Hematopoietic multipotent progenitor cell treated with erythropoietin and hydrocortisone succinate and interleukin-3 and kit ligand, for 17 days (in vitro differentiated cells): ENCODE results near the gene TEX38.
"Not testable (repeated sequence)": the region's sequence is repeated elsewhere in the genome, so short reads cannot be mapped to it uniquely, and the experiment has no call there.

Experiments
- DNase-seq: peaks from one replicate; pipeline ENCODE4 v3.0.0-alpha.2; 2015; ENCODE audit warnings: low spot score

TEX38 gene

GRCh38 chr1:46671554-46671953 lies at the start of gene TEX38:
Gene TEX38, plus strand, starts transcription at chr1:46671854. Its CDS starts 81 bp downstream, at chr1:46671935.
- DNase-seq, result no peak

GRCh38 chr1:46621930-46622329 lies 49.7 kb upstream of the TEX38 start:
- no peak for DNase-seq

GRCh38 chr1:46622344-46622743 lies 49.3 kb upstream of the TEX38 start:
- DNase-seq, result peak; percentile 71

GRCh38 chr1:46623743-46624644 lies 47.7 kb upstream of the TEX38 start:
- no peak for DNase-seq

- DNase-seq, result no peak
Observed at GRCh38 chr1:46630719-46631118, 40.9 kb upstream of the TEX38 start.

GRCh38 chr1:46635205-46635604 lies 36.4 kb upstream of the TEX38 start:
- DNase-seq, result no peak

GRCh38 chr1:46637444-46638083 lies 34.1 kb upstream of the TEX38 start:
- DNase-seq, result no peak

GRCh38 chr1:46638921-46639320 lies 32.7 kb upstream of the TEX38 start:
- DNase-seq, result no peak

GRCh38 chr1:46639547-46639946 lies 32.1 kb upstream of the TEX38 start:
- DNase-seq, result no peak

- no peak for DNase-seq
Observed at GRCh38 chr1:46642115-46642680, 29.5 kb upstream of the TEX38 start.

- DNase-seq, result no peak
Observed at GRCh38 chr1:46643368-46643775, 28.3 kb upstream of the TEX38 start.

- DNase-seq, result no peak
Observed at GRCh38 chr1:46645815-46646214, 25.8 kb upstream of the TEX38 start.

- no peak for DNase-seq
Observed at GRCh38 chr1:46646331-46646730, 25.3 kb upstream of the TEX38 start.

- DNase-seq, result no peak
Observed at GRCh38 chr1:46646844-46647243, 24.8 kb upstream of the TEX38 start.

GRCh38 chr1:46647611-46648010 lies 24.0 kb upstream of the TEX38 start:
- no peak for DNase-seq

GRCh38 chr1:46649764-46650163 lies 21.9 kb upstream of the TEX38 start:
- no peak for DNase-seq

- no peak for DNase-seq
Observed at GRCh38 chr1:46650491-46650890, 21.2 kb upstream of the TEX38 start.

- not testable (repeated sequence) for DNase-seq
Observed at GRCh38 chr1:46651152-46651551, 20.5 kb upstream of the TEX38 start.

GRCh38 chr1:46652321-46653100 lies 19.1 kb upstream of the TEX38 start:
- no peak for DNase-seq

GRCh38 chr1:46653405-46653958 lies 18.2 kb upstream of the TEX38 start:
- no peak for DNase-seq

GRCh38 chr1:46654012-46654411 lies 17.6 kb upstream of the TEX38 start:
- DNase-seq, result no peak

GRCh38 chr1:46654698-46655097 lies 17.0 kb upstream of the TEX38 start:
- not testable (repeated sequence) for DNase-seq
